GM12865 (cell line): ENCODE results near the gene GULP1.

Source experiments
- DNase-seq: peaks from one replicate; pipeline ENCODE4 v3.0.0; 2010; ENCODE audit warnings: low read depth
- H3K4me3 ChIP-seq: 2 replicates; pipeline ENCODE4 v1.5.1; 2011; ENCODE audit warnings: mild to moderate bottlenecking, low read depth, low read length, control low read depth
- TF ChIP-seq, protein P1 (sequence below): IDR thresholded peaks from 2 replicates; pipeline ENCODE4 v1.5.1; 2011; ENCODE audit warnings: low read length, control low read depth, low read depth, inconsistent platforms; ENCODE audit not compliant: insufficient read depth; ENCODE audit errors: missing control alignments

GULP1 gene

GRCh38 chr2:188291617-188292347 is at the start of gene GULP1:
Gene GULP1, plus strand, starts transcription at chr2:188291874. Its CDS starts 185,829 bp downstream, at chr2:188477703.
- no peak for DNase-seq
- H3K4me3 ChIP-seq = no peak within 1 kb of the TSS
- TF ChIP-seq, protein P1, sequence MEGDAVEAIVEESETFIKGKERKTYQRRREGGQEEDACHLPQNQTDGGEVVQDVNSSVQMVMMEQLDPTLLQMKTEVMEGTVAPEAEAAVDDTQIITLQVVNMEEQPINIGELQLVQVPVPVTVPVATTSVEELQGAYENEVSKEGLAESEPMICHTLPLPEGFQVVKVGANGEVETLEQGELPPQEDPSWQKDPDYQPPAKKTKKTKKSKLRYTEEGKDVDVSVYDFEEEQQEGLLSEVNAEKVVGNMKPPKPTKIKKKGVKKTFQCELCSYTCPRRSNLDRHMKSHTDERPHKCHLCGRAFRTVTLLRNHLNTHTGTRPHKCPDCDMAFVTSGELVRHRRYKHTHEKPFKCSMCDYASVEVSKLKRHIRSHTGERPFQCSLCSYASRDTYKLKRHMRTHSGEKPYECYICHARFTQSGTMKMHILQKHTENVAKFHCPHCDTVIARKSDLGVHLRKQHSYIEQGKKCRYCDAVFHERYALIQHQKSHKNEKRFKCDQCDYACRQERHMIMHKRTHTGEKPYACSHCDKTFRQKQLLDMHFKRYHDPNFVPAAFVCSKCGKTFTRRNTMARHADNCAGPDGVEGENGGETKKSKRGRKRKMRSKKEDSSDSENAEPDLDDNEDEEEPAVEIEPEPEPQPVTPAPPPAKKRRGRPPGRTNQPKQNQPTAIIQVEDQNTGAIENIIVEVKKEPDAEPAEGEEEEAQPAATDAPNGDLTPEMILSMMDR = no peak

- TF ChIP-seq, protein P1 = no peak
- no peak for DNase-seq
- H3K4me3 ChIP-seq = no peak overlapping the region
Observed at GRCh38 chr2:188243381-188243780, 48.3 kb upstream of the GULP1 start.

- no peak for DNase-seq
- TF ChIP-seq, protein P1 = no peak
- no peak overlapping the region for H3K4me3 ChIP-seq
Observed at GRCh38 chr2:188244383-188244782, 47.3 kb upstream of the GULP1 start.

GRCh38 chr2:188245230-188245629 is 46.4 kb upstream of the GULP1 start:
- no peak overlapping the region for H3K4me3 ChIP-seq
- TF ChIP-seq, protein P1 = no peak
- no peak for DNase-seq

GRCh38 chr2:188248513-188248912 is 43.2 kb upstream of the GULP1 start:
- TF ChIP-seq, protein P1 = no peak
- H3K4me3 ChIP-seq = no peak overlapping the region
- DNase-seq = no peak

DNA sequence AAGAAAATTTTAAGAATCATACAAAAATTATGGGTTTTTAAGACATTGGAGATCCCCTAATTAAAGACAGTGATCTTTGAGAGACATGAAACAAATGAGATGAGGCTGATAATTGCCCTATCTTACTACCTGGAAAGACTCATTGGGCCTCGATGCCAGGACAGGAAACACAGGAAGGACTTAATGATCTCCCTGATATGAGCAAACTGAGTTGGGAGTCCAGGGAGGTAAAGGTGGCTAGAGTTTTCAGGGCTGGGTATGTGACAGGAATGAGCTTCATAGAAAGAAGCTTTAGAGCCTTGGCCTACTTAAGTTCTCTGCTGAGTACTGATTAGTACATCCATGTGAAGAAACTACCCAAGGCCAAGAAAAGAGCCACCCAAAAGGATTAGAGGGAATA is 40.6 kb upstream of the GULP1 start:
- TF ChIP-seq, protein P1 = no peak
- H3K4me3 ChIP-seq = no peak overlapping the region
- DNase-seq = no peak

- DNase-seq = no peak
- TF ChIP-seq, protein P1 = no peak
- H3K4me3 ChIP-seq = no peak overlapping the region
Observed at GRCh38 chr2:188256420-188256819, 35.3 kb upstream of the GULP1 start.
